Sigmoid colon (tissue), 4 donors: ENCODE measurements around the gene CHTF18.

Experiments
- CTCF ChIP-seq, 4 experiments: fragments of 450-650 bp in 3 of 4; fragments of 200-600 bp in 1 of 4; IDR thresholded peaks; one replicate each; pipeline ENCODE4 v1.5.1; 2016 to 2019; ENCODE audit warnings: antibody characterized with exemption in 4 of 4, mild to moderate bottlenecking in 3 of 4, moderate library complexity in 2 of 4
- EP300 ChIP-seq, 4 donors: sonication (generic); formaldehyde crosslinking; IDR thresholded peaks; one replicate each; pipeline ENCODE4 v1.6.1; 2017; ENCODE audit warnings: antibody characterized with exemption in 4 of 4

- TF ChIP-seq EP300 (IDR thresholded peaks at IDR 0.05) (no peak), CTCF (IDR thresholded peaks at IDR 0.05) (no peak)
Measured at GRCh38 chr16:827513-827912, 39.1 kb downstream of the CHTF18 start.
